ENCODE results near the gene ABCB11. TPM values are rescaled to one million over a fixed set of nuclear protein-coding genes. Genes with fewer than 3 reads are reported as not detected.
A peak's percentile ranks its signal among the peaks of the same experiment; 100 is the strongest.

Gene ABCB11
- total and polyA plus RNA-seq, 10 of the 15 experiments (the other 5 are each of a cell fraction or from before 2014, with no cell fraction given), result not detected

- in situ Hi-C loops (cut with MboI) (no loop called here), intact Hi-C loops (cut with micrococcal nuclease; ENCODE audit: unreplicated experiment) (no loop called here)
- 37% methylated on average over 3 of the region's 3 CpGs for WGBS (ENCODE audit: insufficient coverage, insufficient replicate concordance, low lambda C conversion rate, missing lambda C conversion rate)
- no peak overlapping the region for H3K4me3 ChIP-seq
- H3K9me3 ChIP-seq (replicated peaks; ENCODE audit: control insufficient read depth, insufficient read depth, low read length), result no peaks in the 10 kb centered on the region
- no peaks in the 10 kb centered on the region for H3K27me3 ChIP-seq (replicated peaks in 1 of 2; ENCODE audit: control insufficient read depth in 2 of 2, insufficient read depth in 2 of 2, low read length in 1 of 2)
- H3K27ac ChIP-seq (ENCODE audit: control insufficient read depth, insufficient read depth), result no peak overlapping the region
- POLR2A ChIA-PET, result no interaction called here
- BruUV-seq (replicated peaks), result no TSS peak
- H3K79me2 ChIP-seq (ENCODE audit: control insufficient read depth, insufficient read depth, low read length), result no peaks in the 10 kb centered on the region
- RAD21 ChIA-PET (ENCODE audit: unreplicated experiment), result no interaction called here
- H3K36me3 ChIP-seq (ENCODE audit: control insufficient read depth in 2 of 2, insufficient read depth in 2 of 2, low read length in 1 of 2), result no peaks in the 10 kb centered on the region
- H4K20me1 ChIP-seq (ENCODE audit: control insufficient read depth, insufficient read depth), result no peaks in the 10 kb centered on the region
- SMC1A ChIA-PET (ENCODE audit: uncharacterized antibody, unreplicated experiment), result no interaction called here
- no peaks in the 10 kb centered on the region for H3K4me1 ChIP-seq (ENCODE audit: control insufficient read depth, insufficient read depth, low read length)
- ATAC-seq (no peak), FAIRE-seq (peak; percentile 41), DNase-seq (ENCODE audit: low read depth, low spot score) (no peak)
- CTCF ChIA-PET, result no interaction called here
- H3K4me2 ChIP-seq (ENCODE audit: control insufficient read depth, insufficient read depth), result no peak overlapping the region
- H3K9ac ChIP-seq (ENCODE audit: control insufficient read depth, insufficient read depth, low read length), result no peak overlapping the region
- H2AFZ ChIP-seq (ENCODE audit: control insufficient read depth, low read depth, low read length), result no peak overlapping the region
- no peak for TF ChIP-seq LARP7 (IDR thresholded peaks at IDR 0.05)
- no peak for TF ChIP-seq KDM1A (IDR thresholded peaks at IDR 0.05; ENCODE audit: borderline replicate concordance)
- no peak for TF ChIP-seq BCLAF1 (IDR thresholded peaks at IDR 0.05)
- no peak for TF ChIP-seq ZSCAN29 (IDR thresholded peaks at IDR 0.05)
- no peak for TF ChIP-seq CUX1 (IDR thresholded peaks at IDR 0.05; ENCODE audit: insufficient replicate concordance, low read depth, low read length)
- TF ChIP-seq PRDM15 (CRISPR knock-in tag; IDR thresholded peaks at IDR 0.05), result no peak
- TF ChIP-seq JUND (IDR thresholded peaks at IDR 0.05; ENCODE audit: low read depth, low read length), result no peak
- TF ChIP-seq MYC (IDR thresholded peaks at IDR 0.05; ENCODE audit: insufficient read depth, insufficient read length, insufficient replicate concordance, low read length, severe bottlenecking), result no peak
- no peak for TF ChIP-seq ELK1 (IDR thresholded peaks at IDR 0.05; ENCODE audit: low read depth, low read length)
- no peak for TF ChIP-seq PKNOX1 (IDR thresholded peaks at IDR 0.05)
Measured at GRCh38 chr2:169007356-169007755, 23.8 kb downstream of the ABCB11 start.

Measured in GM12878 (cell line).